RWPE2 (cell line): ENCODE data around the gene CACNG7.

Source experiments
- ATAC-seq: fragments of 200-7000 bp; cut with Tn5 transposase; 3 replicates; pipeline ENCODE4 v1.9.1; 2021; ENCODE audit warnings: low read depth
- DNase-seq: peaks from one replicate; pipeline ENCODE4 v3.0.0-alpha.2; 2020; ENCODE audit warnings: low spot score
- H3K27ac ChIP-seq: fragments of 450-650 bp; 2 replicates; pipeline ENCODE4 v1.5.1; 2017; ENCODE audit warnings: mild to moderate bottlenecking; ENCODE audit not compliant: poor library complexity, severe bottlenecking
- H3K27me3 ChIP-seq: fragments of 250-450 bp; sonication (Bioruptor Pico); 2 replicates; pipeline ENCODE4 v1.5.1; 2021; ENCODE audit warnings: mild to moderate bottlenecking, moderate library complexity; ENCODE audit not compliant: insufficient read depth, poor library complexity, severe bottlenecking
- H3K36me3 ChIP-seq: fragments of 250-450 bp; sonication (Bioruptor Pico); 2 replicates; pipeline ENCODE4 v1.5.1; 2020; ENCODE audit warnings: low read depth, mild to moderate bottlenecking, moderate library complexity
- H3K4me1 ChIP-seq: fragments of 250-450 bp; sonication (Bioruptor Pico); 2 replicates; pipeline ENCODE4 v1.5.1; 2021; ENCODE audit warnings: mild to moderate bottlenecking, moderate library complexity; ENCODE audit not compliant: insufficient read depth, poor library complexity, severe bottlenecking
- H3K4me3 ChIP-seq: fragments of 250-450 bp; sonication (Bioruptor Pico); 2 replicates; pipeline ENCODE4 v1.5.1; 2021; ENCODE audit warnings: mild to moderate bottlenecking, moderate library complexity; ENCODE audit not compliant: severe bottlenecking
- H3K9me3 ChIP-seq: fragments of 250-450 bp; sonication (Bioruptor Pico); 2 replicates; pipeline ENCODE4 v1.5.1; 2021; ENCODE audit warnings: mild to moderate bottlenecking, moderate library complexity; ENCODE audit not compliant: severe bottlenecking
- TF ChIP-seq, protein P1 (sequence below): fragments of 450-650 bp; IDR thresholded peaks from one replicate; pipeline ENCODE4 v1.5.1; 2017; ENCODE audit warnings: mild to moderate bottlenecking, moderate library complexity; ENCODE audit not compliant: poor library complexity, severe bottlenecking

The CACNG7 gene

DNA sequence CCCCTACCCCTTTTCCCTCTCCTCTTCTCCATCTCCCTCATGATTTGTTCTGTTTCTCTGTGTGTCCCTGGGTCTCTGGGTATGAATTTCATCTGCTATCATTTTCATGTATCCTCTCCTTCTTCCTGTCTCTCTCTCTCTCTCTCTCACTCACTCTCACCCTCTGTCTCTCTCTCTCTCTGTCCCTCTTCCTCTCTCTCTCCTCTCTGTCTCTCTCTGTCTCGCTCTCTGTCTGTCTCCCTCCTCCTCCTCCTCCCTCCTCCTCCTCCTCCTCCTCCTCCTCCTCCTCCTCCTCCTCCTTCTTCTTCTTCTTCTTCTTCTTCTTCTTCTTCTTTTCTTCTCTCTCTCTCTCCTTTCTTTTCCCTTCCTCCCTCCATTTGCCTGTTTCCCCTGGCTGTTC lies 3.3 kb upstream of the CACNG7 start:
- ATAC-seq (no peak), DNase-seq (no peak)
- no peak overlapping the region for H3K27ac ChIP-seq
- TF ChIP-seq, protein P1, sequence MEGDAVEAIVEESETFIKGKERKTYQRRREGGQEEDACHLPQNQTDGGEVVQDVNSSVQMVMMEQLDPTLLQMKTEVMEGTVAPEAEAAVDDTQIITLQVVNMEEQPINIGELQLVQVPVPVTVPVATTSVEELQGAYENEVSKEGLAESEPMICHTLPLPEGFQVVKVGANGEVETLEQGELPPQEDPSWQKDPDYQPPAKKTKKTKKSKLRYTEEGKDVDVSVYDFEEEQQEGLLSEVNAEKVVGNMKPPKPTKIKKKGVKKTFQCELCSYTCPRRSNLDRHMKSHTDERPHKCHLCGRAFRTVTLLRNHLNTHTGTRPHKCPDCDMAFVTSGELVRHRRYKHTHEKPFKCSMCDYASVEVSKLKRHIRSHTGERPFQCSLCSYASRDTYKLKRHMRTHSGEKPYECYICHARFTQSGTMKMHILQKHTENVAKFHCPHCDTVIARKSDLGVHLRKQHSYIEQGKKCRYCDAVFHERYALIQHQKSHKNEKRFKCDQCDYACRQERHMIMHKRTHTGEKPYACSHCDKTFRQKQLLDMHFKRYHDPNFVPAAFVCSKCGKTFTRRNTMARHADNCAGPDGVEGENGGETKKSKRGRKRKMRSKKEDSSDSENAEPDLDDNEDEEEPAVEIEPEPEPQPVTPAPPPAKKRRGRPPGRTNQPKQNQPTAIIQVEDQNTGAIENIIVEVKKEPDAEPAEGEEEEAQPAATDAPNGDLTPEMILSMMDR, result no peak
- peaks cover 46% of the 10 kb centered on the region for H3K27me3 ChIP-seq
- no peaks in the 10 kb centered on the region for H3K36me3 ChIP-seq
- H3K4me1 ChIP-seq, result peaks cover 1% of the 10 kb centered on the region
- no peak overlapping the region for H3K4me3 ChIP-seq
- no peaks in the 10 kb centered on the region for H3K9me3 ChIP-seq

DNA sequence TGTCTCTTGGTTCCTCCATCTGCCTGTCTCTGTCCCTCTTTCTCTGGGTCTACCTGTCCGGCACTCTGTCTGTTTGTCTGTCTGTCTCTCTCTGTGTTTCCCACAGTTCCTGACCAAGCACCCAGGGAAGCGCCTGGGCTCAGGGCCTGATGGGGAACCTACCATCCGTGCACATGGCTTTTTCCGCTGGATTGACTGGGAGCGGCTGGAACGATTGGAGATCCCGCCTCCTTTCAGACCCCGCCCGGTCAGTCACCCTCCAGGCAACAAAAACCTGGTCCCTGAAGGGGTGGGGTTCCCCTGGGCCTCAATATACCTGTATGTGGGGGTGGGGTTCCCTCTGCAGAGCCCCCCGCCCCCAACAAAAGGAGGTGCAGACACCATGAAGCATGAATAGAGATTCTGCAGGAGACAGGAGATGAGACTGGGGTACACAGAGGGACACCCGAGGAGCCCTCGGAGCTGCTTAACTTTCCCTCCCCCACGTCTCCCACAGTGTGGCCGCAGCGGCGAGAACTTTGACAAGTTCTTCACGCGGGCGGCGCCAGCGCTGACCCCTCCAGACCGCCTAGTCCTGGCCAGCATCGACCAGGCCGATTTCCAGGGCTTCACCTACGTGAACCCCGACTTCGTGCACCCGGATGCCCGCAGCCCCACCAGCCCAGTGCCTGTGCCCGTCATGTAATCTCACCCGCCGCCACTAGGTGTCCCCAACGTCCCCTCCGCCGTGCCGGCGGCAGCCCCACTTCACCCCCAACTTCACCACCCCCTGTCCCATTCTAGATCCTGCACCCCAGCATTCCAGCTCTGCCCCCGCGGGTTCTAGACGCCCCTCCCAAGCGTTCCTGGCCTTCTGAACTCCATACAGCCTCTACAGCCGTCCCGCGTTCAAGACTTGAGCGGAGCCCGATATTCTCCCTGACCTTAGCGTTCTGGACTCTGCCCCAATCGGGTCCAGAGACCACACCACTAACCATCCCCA lies 2.6 kb upstream of the CACNG7 start:
- peaks cover 53% of the 10 kb centered on the region for H3K27me3 ChIP-seq
- peak; percentile 54 for DNase-seq
- peak; percentile 36 for ATAC-seq
- no peaks in the 10 kb centered on the region for H3K4me1 ChIP-seq
- TF ChIP-seq, protein P1, result peak; percentile 85
- H3K4me3 ChIP-seq, result no peak overlapping the region
- H3K9me3 ChIP-seq, result no peaks in the 10 kb centered on the region
- H3K36me3 ChIP-seq, result no peaks in the 10 kb centered on the region
- H3K27ac ChIP-seq, result no peak overlapping the region

GRCh38 chr19:53907193-53907581 lies 1.9 kb upstream of the CACNG7 start:
- TF ChIP-seq, protein P1, result no peak
- Histone ChIP-seq H3K27me3 (peaks cover 53% of the 10 kb centered on the region), H3K36me3 (no peaks in the 10 kb centered on the region), H3K4me3 (no peak overlapping the region), H3K9me3 (no peaks in the 10 kb centered on the region), H3K27ac (no peak overlapping the region), H3K4me1 (no peaks in the 10 kb centered on the region)
- no peak for ATAC-seq
- no peak for DNase-seq

GRCh38 chr19:53907690-53908089 lies 1.4 kb upstream of the CACNG7 start:
- DNase-seq (no peak), ATAC-seq (no peak)
- Histone ChIP-seq H3K4me3 (no peak overlapping the region), H3K27me3 (peaks cover 53% of the 10 kb centered on the region), H3K36me3 (no peaks in the 10 kb centered on the region), H3K27ac (no peak overlapping the region), H3K4me1 (no peaks in the 10 kb centered on the region), H3K9me3 (no peaks in the 10 kb centered on the region)
- TF ChIP-seq, protein P1, result no peak
